DOHH2 (cell line): ENCODE results near the gene APOL4.

ENCODE experiments used
- H3F3A ChIP-seq: fragments of 200-600 bp; sonication (generic), shearing (Covaris generic); 2 replicates; pipeline ENCODE4 v1.6.0; 2016; ENCODE audit warnings: antibody characterized with exemption, mild to moderate bottlenecking; ENCODE audit not compliant: control insufficient read depth, insufficient read depth
- H3K27ac ChIP-seq: fragments of 200-600 bp; sonication (generic); 2 replicates; pipeline ENCODE4 v1.5.1; 2014; ENCODE audit warnings: low read depth, mild to moderate bottlenecking, low read length, moderate library complexity
- H3K27me3 ChIP-seq: fragments of 200-600 bp; sonication (generic); 2 replicates; pipeline ENCODE4 v1.6.1; 2014; ENCODE audit warnings: mild to moderate bottlenecking, low read length, mixed read lengths; ENCODE audit not compliant: control insufficient read depth
- H3K36me3 ChIP-seq: fragments of 200-600 bp; sonication (generic); 2 replicates; pipeline ENCODE4 v1.6.1; 2014; ENCODE audit warnings: mild to moderate bottlenecking, low read length, moderate library complexity, mixed read lengths; ENCODE audit not compliant: control insufficient read depth
- H3K4me1 ChIP-seq: fragments of 200-600 bp; sonication (generic); 2 replicates; pipeline ENCODE4 v1.6.1; 2014; ENCODE audit warnings: mild to moderate bottlenecking, low read length, mixed read lengths; ENCODE audit not compliant: control insufficient read depth
- H3K4me2 ChIP-seq: fragments of 200-600 bp; sonication (generic); 2 replicates; pipeline ENCODE4 v1.6.0; 2014; ENCODE audit warnings: mild to moderate bottlenecking, low read length, moderate library complexity
- H3K4me3 ChIP-seq: fragments of 200-600 bp; sonication (generic); 2 replicates; pipeline ENCODE4 v1.5.1; 2014; ENCODE audit warnings: mild to moderate bottlenecking, low read length, mixed read lengths
- H3K79me2 ChIP-seq: fragments of 200-600 bp; sonication (generic); 2 replicates; pipeline ENCODE4 v1.6.1; 2014; ENCODE audit warnings: mild to moderate bottlenecking, low read length, mixed read lengths; ENCODE audit not compliant: control insufficient read depth
- H3K9me2 ChIP-seq: fragments of 200-600 bp; sonication (generic); replicated peaks from 2 replicates; pipeline ENCODE4 v1.6.1; 2014; ENCODE audit warnings: mild to moderate bottlenecking, low read length, mixed read lengths; ENCODE audit not compliant: control insufficient read depth
- H3K9me3 ChIP-seq: fragments of 200-600 bp; sonication (generic); 2 replicates; pipeline ENCODE4 v1.6.1; 2014; ENCODE audit warnings: antibody characterized with exemption, low read length, mixed read lengths; ENCODE audit not compliant: control insufficient read depth, insufficient read depth
- H4K20me1 ChIP-seq: fragments of 200-600 bp; sonication (generic); 2 replicates; pipeline ENCODE4 v1.6.0; 2014; ENCODE audit warnings: low read depth, mild to moderate bottlenecking, antibody characterized with exemption, low read length, moderate library complexity; ENCODE audit not compliant: control insufficient read depth, insufficient read depth
- EZH2phosphoT487 ChIP-seq: fragments of 200-600 bp; sonication (generic); IDR thresholded peaks from 2 replicates; pipeline ENCODE4 v1.6.1; 2017; ENCODE audit warnings: borderline replicate concordance, mild to moderate bottlenecking, antibody characterized with exemption, low read length, moderate library complexity, mixed read lengths
- TF ChIP-seq, protein P1 (sequence below): fragments of 200-600 bp; sonication (generic); IDR thresholded peaks from one replicate; pipeline ENCODE4 v1.5.1; 2014; ENCODE audit warnings: antibody characterized with exemption, mild to moderate bottlenecking, low read depth, low read length; ENCODE audit not compliant: poor library complexity, severe bottlenecking

The APOL4 gene

DNA sequence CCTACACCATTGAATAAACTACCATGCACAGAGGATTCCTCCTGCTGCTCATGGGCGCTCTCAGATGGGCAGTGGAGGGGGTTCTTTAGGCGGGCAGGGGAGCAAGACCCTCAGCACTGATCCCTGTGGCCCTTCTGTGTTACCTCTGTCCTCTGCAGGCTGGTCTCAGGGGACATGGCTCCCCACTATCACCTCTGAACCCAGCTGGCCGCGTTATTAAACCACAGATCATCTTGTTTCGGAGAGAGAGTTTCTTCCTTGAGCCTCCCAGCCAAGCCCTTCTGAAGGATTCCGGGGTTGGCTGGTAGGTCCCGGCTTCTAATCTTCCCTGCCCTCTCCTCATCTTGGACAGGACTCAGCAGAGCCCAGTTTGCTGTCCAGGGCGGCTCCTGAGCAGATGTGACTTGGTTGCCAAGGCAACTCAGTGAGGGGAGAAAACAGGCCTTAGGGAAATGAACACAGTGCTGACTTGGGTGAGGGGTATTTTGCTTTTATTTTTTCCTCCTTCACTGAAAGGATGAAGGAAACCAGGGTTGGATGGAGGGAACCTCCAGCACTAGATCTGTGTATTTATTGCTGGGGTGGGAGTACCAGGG is 54.3 kb downstream of the APOL4 start:
- H3K27ac ChIP-seq: no peak overlapping the region
- H3K79me2 ChIP-seq: no peaks in the 10 kb centered on the region
- H3K4me2 ChIP-seq: no peak overlapping the region

DNA sequence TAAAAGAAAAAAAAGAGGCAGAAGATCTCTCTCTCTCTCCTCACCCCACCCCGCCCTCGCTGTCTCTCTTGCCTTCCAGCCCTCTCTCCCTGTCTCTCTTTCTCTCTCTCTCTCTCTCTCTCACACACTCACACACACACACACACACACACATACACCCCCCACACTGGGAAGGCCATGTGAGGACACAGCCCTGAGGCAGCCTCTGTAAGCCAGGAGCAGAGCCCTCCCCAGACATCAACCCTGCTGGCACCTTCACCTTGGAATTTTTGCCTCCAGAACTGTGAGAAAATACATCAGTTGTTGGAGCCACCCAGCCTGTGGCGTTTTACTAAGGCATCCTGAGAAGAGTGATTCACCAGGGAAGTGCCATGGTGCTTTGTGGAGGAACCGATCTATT is 55.7 kb downstream of the APOL4 start:
- Histone ChIP-seq H3F3A (no peaks in the 10 kb centered on the region), H3K9me2 (no peaks in the 10 kb centered on the region), H3K9me3 (no peaks in the 10 kb centered on the region), H3K4me2 (no peak overlapping the region), H3K4me1 (no peaks in the 10 kb centered on the region), H4K20me1 (no peaks in the 10 kb centered on the region), H3K27ac (no peak overlapping the region), H3K79me2 (no peaks in the 10 kb centered on the region), H3K36me3 (no peaks in the 10 kb centered on the region), H3K27me3 (peaks cover 22% of the 10 kb centered on the region), H3K4me3 (no peak overlapping the region)
- no peak for TF ChIP-seq EZH2phosphoT487
- TF ChIP-seq, protein P1, sequence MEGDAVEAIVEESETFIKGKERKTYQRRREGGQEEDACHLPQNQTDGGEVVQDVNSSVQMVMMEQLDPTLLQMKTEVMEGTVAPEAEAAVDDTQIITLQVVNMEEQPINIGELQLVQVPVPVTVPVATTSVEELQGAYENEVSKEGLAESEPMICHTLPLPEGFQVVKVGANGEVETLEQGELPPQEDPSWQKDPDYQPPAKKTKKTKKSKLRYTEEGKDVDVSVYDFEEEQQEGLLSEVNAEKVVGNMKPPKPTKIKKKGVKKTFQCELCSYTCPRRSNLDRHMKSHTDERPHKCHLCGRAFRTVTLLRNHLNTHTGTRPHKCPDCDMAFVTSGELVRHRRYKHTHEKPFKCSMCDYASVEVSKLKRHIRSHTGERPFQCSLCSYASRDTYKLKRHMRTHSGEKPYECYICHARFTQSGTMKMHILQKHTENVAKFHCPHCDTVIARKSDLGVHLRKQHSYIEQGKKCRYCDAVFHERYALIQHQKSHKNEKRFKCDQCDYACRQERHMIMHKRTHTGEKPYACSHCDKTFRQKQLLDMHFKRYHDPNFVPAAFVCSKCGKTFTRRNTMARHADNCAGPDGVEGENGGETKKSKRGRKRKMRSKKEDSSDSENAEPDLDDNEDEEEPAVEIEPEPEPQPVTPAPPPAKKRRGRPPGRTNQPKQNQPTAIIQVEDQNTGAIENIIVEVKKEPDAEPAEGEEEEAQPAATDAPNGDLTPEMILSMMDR: no peak

More for the DNA sequence above, 54.3 kb downstream of the APOL4 start:
- no peaks in the 10 kb centered on the region for H3K36me3 ChIP-seq
- H4K20me1 ChIP-seq: no peaks in the 10 kb centered on the region
- no peaks in the 10 kb centered on the region for H3F3A ChIP-seq
- H3K4me3 ChIP-seq: no peak overlapping the region
- no peaks in the 10 kb centered on the region for H3K9me3 ChIP-seq
- H3K27me3 ChIP-seq: peaks cover 28% of the 10 kb centered on the region; the same call in 1 of the 2 replicates
- no peak for TF ChIP-seq EZH2phosphoT487
- TF ChIP-seq, protein P1: no peak
- H3K4me1 ChIP-seq: no peaks in the 10 kb centered on the region
- no peaks in the 10 kb centered on the region for H3K9me2 ChIP-seq

DNA sequence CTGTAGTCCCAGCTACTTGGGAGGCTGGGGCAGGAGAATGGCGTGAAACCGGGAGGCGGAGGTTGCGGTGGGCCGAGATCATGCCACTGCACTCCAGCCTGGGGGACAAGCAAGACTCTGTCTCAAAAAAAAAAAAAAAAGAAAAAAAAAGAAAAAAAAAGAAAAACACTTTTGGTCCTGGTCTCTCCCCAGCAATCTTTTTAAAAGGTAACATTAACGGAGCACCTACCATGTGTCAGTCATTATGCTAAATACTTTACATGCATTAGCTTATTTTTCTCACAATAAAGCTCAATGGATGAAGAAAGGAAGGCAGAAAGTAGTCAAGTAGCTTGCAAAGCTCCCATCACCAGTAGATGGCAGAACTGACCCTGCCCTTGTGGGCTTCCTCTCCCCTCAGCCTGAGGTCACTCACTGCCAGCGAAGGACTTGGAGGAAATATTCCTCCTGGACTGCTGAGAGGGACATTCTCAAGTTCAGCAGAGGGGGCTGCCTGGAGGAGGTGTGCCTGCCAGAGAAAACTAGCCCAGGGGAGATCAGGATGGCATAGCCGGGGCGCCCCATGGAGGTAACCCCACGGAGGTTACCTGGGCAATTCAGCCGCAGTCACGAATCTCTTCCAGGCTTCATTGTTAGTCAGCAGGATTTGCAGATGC is 56.6 kb downstream of the APOL4 start:
- Histone ChIP-seq H3K27ac (no peak overlapping the region), H3K27me3 (peaks cover 20% of the 10 kb centered on the region), H3K79me2 (no peaks in the 10 kb centered on the region), H3K4me3 (no peak overlapping the region), H3K36me3 (no peaks in the 10 kb centered on the region), H3K4me1 (no peaks in the 10 kb centered on the region), H3K4me2 (no peak overlapping the region), H3K9me3 (no peaks in the 10 kb centered on the region), H3K9me2 (no peaks in the 10 kb centered on the region), H3F3A (no peaks in the 10 kb centered on the region), H4K20me1 (no peaks in the 10 kb centered on the region)
- TF ChIP-seq EZH2phosphoT487: no peak
- TF ChIP-seq, protein P1: peak; percentile 71
